GM12878 (cell line): ENCODE results near the gene SPEG. TPM values are rescaled to one million over a fixed set of nuclear protein-coding genes. Genes with fewer than 3 reads are reported as not detected.

Source experiments
- ATAC-seq: fragments of 200-7000 bp; cut with Tn5 transposase; 3 replicates; pipeline ENCODE4 v1.9.1; 2020; ENCODE audit warnings: mild to moderate bottlenecking, moderate library complexity
- BruUV-seq: library from RNA; stranded (reverse); fragments of 400-500 nt; replicated peaks from 2 replicates; lab custom pipeline; 2021; lab: Mats Ljungman, UMichigan
- CTCF ChIA-PET: fragments of 300-600 bp; sonication (Branson Sonifier 250); formaldehyde crosslinking; extraction: SDS; loops from one replicate; lab custom pipeline; 2021; ENCODE audit warnings: inconsistent platforms; lab: Yijun Ruan, JAX
- POLR2A ChIA-PET: fragments of 350-600 bp; formaldehyde crosslinking; extraction: SDS; loops from one replicate; lab custom pipeline; 2021; ENCODE audit warnings: inconsistent platforms; lab: Charles Lee
- RAD21 ChIA-PET: fragments of 300-600 bp; sonication (Branson Sonifier 250); formaldehyde crosslinking; loops from one replicate; lab custom pipeline; 2023; ENCODE audit warnings: antibody characterized with exemption; ENCODE audit not compliant: unreplicated experiment; lab: Charles Lee
- SMC1A ChIA-PET: fragments of 300-600 bp; sonication (Branson Sonifier 250); formaldehyde crosslinking; loops from one replicate; lab custom pipeline; 2023; ENCODE audit not compliant: unreplicated experiment, uncharacterized antibody; lab: Charles Lee
- DNase-seq: peaks from one replicate; pipeline ENCODE4 v3.0.0-alpha.2; 2011; ENCODE audit warnings: low read depth, low spot score
- FAIRE-seq: peaks from 3 replicates; lab custom pipeline; 2011; peaks lifted over from hg19 to GRCh38; lab: Jason Lieb, UNC
- H2AFZ ChIP-seq: 2 replicates; pipeline ENCODE4 v1.6.0; 2011; ENCODE audit warnings: low read depth, low read length, control low read depth; ENCODE audit not compliant: control insufficient read depth
- H3K27ac ChIP-seq: 2 replicates; pipeline ENCODE4 v1.5.1; 2011; ENCODE audit warnings: control low read depth; ENCODE audit not compliant: control insufficient read depth, insufficient read depth
- H3K27me3 ChIP-seq, 2 experiments: replicated peaks in 1 of 2; 2 replicates each; pipeline versions ENCODE4 v1.6.0 to v1.6.1; 2011; ENCODE audit warnings: low read length in 1 of 2; ENCODE audit not compliant: control insufficient read depth in 2 of 2, insufficient read depth in 2 of 2
- H3K36me3 ChIP-seq, 2 experiments: 2 replicates each; pipeline ENCODE4 v1.5.1; 2011; ENCODE audit warnings: low read length in 1 of 2; ENCODE audit not compliant: control insufficient read depth in 2 of 2, insufficient read depth in 2 of 2
- H3K4me1 ChIP-seq: 2 replicates; pipeline ENCODE4 v1.6.1; 2011; ENCODE audit warnings: mild to moderate bottlenecking, low read length, moderate library complexity, mixed read lengths; ENCODE audit not compliant: control insufficient read depth, insufficient read depth
- H3K4me2 ChIP-seq: 2 replicates; pipeline ENCODE4 v1.6.0; 2011; ENCODE audit warnings: control low read depth; ENCODE audit not compliant: control insufficient read depth, insufficient read depth
- H3K4me3 ChIP-seq: fragments of 200-600 bp; sonication (generic); 2 replicates; pipeline ENCODE4 v1.5.1; 2016
- H3K79me2 ChIP-seq: 2 replicates; pipeline ENCODE4 v1.6.0; 2011; ENCODE audit warnings: low read length; ENCODE audit not compliant: control insufficient read depth, insufficient read depth
- H3K9ac ChIP-seq: 2 replicates; pipeline ENCODE4 v1.8.0; 2011; ENCODE audit warnings: low read length, control low read depth, mixed read lengths; ENCODE audit not compliant: control insufficient read depth, insufficient read depth
- H3K9me3 ChIP-seq: replicated peaks from 3 replicates; pipeline ENCODE4 v1.5.1; 2011; ENCODE audit warnings: mild to moderate bottlenecking, low read length; ENCODE audit not compliant: control insufficient read depth, insufficient read depth
- H4K20me1 ChIP-seq: 2 replicates; pipeline ENCODE4 v1.6.0; 2011; ENCODE audit not compliant: control insufficient read depth, insufficient read depth
- BACH1 ChIP-seq: fragments of 450-650 bp; IDR thresholded peaks from 2 replicates; pipeline ENCODE4 v1.6.1; 2017; ENCODE audit warnings: mild to moderate bottlenecking, borderline replicate concordance
- CBFB ChIP-seq: IDR thresholded peaks from 2 replicates; pipeline ENCODE4 v1.6.1; 2016; ENCODE audit warnings: antibody characterized with exemption, low read depth
- EP300 ChIP-seq, 2 experiments: fragments of 150-350 bp in 1 of 2; IDR thresholded peaks; 2 replicates each; pipeline ENCODE4 v1.6.1; 2011 to 2012; ENCODE audit warnings: low read depth in 2 of 2, low read length in 2 of 2, borderline replicate concordance in 1 of 2, improper control_type of control experiment in 1 of 2, inconsistent platforms in 1 of 2; ENCODE audit not compliant: control insufficient read depth in 1 of 2
- EZH2 ChIP-seq: IDR thresholded peaks from 2 replicates; pipeline ENCODE4 v1.6.1; 2012; ENCODE audit warnings: low read depth, mild to moderate bottlenecking, control low read depth, inconsistent platforms, low read length, borderline replicate concordance; ENCODE audit not compliant: control insufficient read depth
- IKZF1 ChIP-seq: fragments of 450-650 bp; conservative IDR thresholded peaks from 2 replicates; pipeline ENCODE4 v1.6.1; 2017; ENCODE audit warnings: antibody characterized with exemption, mild to moderate bottlenecking
- MEF2A ChIP-seq: IDR thresholded peaks from 2 replicates; pipeline ENCODE4 v1.6.1; 2011; ENCODE audit warnings: low read depth, mild to moderate bottlenecking, low read length, moderate library complexity; ENCODE audit not compliant: insufficient read depth
- PBX3 ChIP-seq: IDR thresholded peaks from 2 replicates; pipeline ENCODE4 v1.6.1; 2011; ENCODE audit warnings: mild to moderate bottlenecking, low read depth, low read length, moderate library complexity; ENCODE audit not compliant: insufficient replicate concordance
- RAD51 ChIP-seq: fragments of 450-650 bp; IDR thresholded peaks from 2 replicates; pipeline ENCODE4 v1.6.1; 2016; ENCODE audit warnings: moderate library complexity, mild to moderate bottlenecking, inconsistent platforms
- RCOR1 ChIP-seq: conservative IDR thresholded peaks from 2 replicates; pipeline ENCODE4 v1.6.1; 2012; ENCODE audit warnings: low read depth, low read length, improper control_type of control experiment
- YY1 ChIP-seq: IDR thresholded peaks from 2 replicates; pipeline ENCODE4 v1.6.1; 2011; ENCODE audit warnings: low read depth, mild to moderate bottlenecking, low read length
- WGBS: methylation state at CpG from one replicate; pipeline ENCODE4 v1.1.6; 2016; ENCODE audit warnings: low lambda C conversion rate; ENCODE audit not compliant: insufficient replicate concordance, insufficient coverage; ENCODE audit errors: missing lambda C conversion rate; 5-methylcytosine and 5-hydroxymethylcytosine counted together
- in situ Hi-C: fragments of 300-500 bp; cut with MboI; formaldehyde crosslinking; loops from 9 replicates; pipeline ENCODE4 v1.14.3; 2018; ENCODE audit warnings: mixed read lengths
- intact Hi-C: fragments of 100-400 bp; cut with micrococcal nuclease; formaldehyde crosslinking; loops from one replicate; pipeline ENCODE4 v1.14.2; 2022; ENCODE audit not compliant: unreplicated experiment
- polyA plus RNA-seq, 11 experiments: library from polyadenylated mRNA; depleted of rRNA in 4 of 11; unstranded in 6 of 11; stranded (reverse) in 5 of 11; fragments of >200 nt; fragmentation: Nextera tagmentation in 4 of 11; fragmentation: Illumina TruSeq in 1 of 11; extraction: Ambion mirVana in 4 of 11; extraction: Trizol in 1 of 11; gene quantifications; 1 replicate in 1 of 11; 2 replicates in 10 of 11; pipeline versions ENCODE4 v1.2.1 to v1.2.3, GENCODE V29; 2011 to 2016; ENCODE audit warnings: inconsistent platforms in 2 of 11, missing spikeins in 2 of 11, low read depth in 1 of 11
- total RNA-seq, 4 experiments: library from RNA; depleted of rRNA in 3 of 4; stranded (reverse); fragments of >200 nt in 3 of 4; fragmentation: Illumina TruSeq in 1 of 4; extraction: Trizol in 1 of 4; gene quantifications; 2 replicates each; pipeline versions ENCODE4 v1.2.1 to v1.2.3, GENCODE V29; 2013 to 2021

The SPEG gene
- total and polyA plus RNA-seq, 10 of the 15 experiments (the other 5 are each of a cell fraction or from before 2014, with no cell fraction given) = 0.03 to 0.28 TPM; not detected in 8

- ChIA-PET SMC1A (no interaction called here), POLR2A (no interaction called here), RAD21 (no interaction called here), CTCF (interaction anchor here (1.5 kb wide), 1 partner anchor 19 kb away, joined by 5 read pairs; no protein-coding TSS in a partner anchor)
- no peaks in the 10 kb centered on the region for H3K9me3 ChIP-seq
- DNase-seq (no peak), ATAC-seq (no peak), FAIRE-seq (no peak)
- H2AFZ ChIP-seq = no peak within 1 kb of the TSS
- H3K4me1 ChIP-seq = no peaks in the 10 kb centered on the region
- TF ChIP-seq EZH2 = no peak
- TF ChIP-seq BACH1 = no peak
- no peak for TF ChIP-seq CBFB
- TF ChIP-seq RCOR1 = no peak
- TF ChIP-seq IKZF1 = no peak
- TF ChIP-seq YY1 = no peak
- no peak for TF ChIP-seq RAD51
- no peak for TF ChIP-seq EP300 (IDR thresholded peaks at IDR 0.05; ENCODE audit: borderline replicate concordance in 1 of 2, control insufficient read depth in 1 of 2, low read depth in 2 of 2, low read length in 2 of 2)
- no peak for TF ChIP-seq MEF2A
- TF ChIP-seq PBX3 = no peak
- H3K27me3 ChIP-seq = peaks cover 15 to 17% of the 10 kb centered on the region in 2 experiments; a peak in 3 of 4 replicates
- H3K4me3 ChIP-seq = no peak within 1 kb of the TSS
- no peak within 1 kb of the TSS for H3K9ac ChIP-seq
- no TSS peak for BruUV-seq
- no peak within 1 kb of the TSS for H3K27ac ChIP-seq
- H3K36me3 ChIP-seq = no peaks in the 10 kb centered on the region
- H3K4me2 ChIP-seq = no peak within 1 kb of the TSS
- in situ Hi-C loops = no loop called here
- H4K20me1 ChIP-seq = no peaks in the 10 kb centered on the region
- no peaks in the 10 kb centered on the region for H3K79me2 ChIP-seq
- WGBS = 9% methylated on average over 30 of the region's 31 CpGs
- intact Hi-C loops = no loop called here
Observed at GRCh38 chr2:219514196-219514761, 79.6 kb downstream of the SPEG start, which contains the start of gene ASIC4. Gene ASIC4, plus strand, starts transcription at chr2:219514482. Its CDS starts 243 bp downstream, at chr2:219514725.
